Activated naive CD4-positive, alpha-beta T cell treated with anti-CD3 and anti-CD28 coated beads, Interleukin-2, amount 50 U/mL, for 72 hours (primary cell): ENCODE results near the gene SGPP1. TPM values are rescaled to one million over a fixed set of nuclear protein-coding genes. Genes with fewer than 3 reads are reported as not detected.
"Not testable (repeated sequence)": the region's sequence is repeated elsewhere in the genome, so short reads cannot be mapped to it uniquely, and the experiment has no call there.

ENCODE experiments used
- ATAC-seq, 2 donors: fragments of 150-1000 bp; cut with Tn5 transposase; 2 replicates each; pipeline ENCODE4 v1.10.0; 2021; ENCODE audit warnings: mild to moderate bottlenecking in 2 of 2, moderate library complexity in 2 of 2
- DNase-seq, 2 donors: peaks; one replicate each; pipeline ENCODE4 v3.0.0; 2021 to 2022; ENCODE audit warnings: low spot score in 2 of 2
- H3K27ac Mint-ChIP-seq, 2 donors: one replicate each; pipeline ENCODE4 v1.8.0; 2022; ENCODE audit warnings: mild to moderate bottlenecking in 2 of 2, mixed read lengths in 2 of 2
- H3K36me3 Mint-ChIP-seq, 2 donors: one replicate each; pipeline ENCODE4 v1.8.0; 2022; ENCODE audit warnings: mixed read lengths in 2 of 2
- H3K9me3 Mint-ChIP-seq, 2 donors: one replicate each; pipeline ENCODE4 v1.8.0; 2022; ENCODE audit warnings: mixed read lengths in 2 of 2
- total RNA-seq, 2 donors: library from RNA; stranded (reverse); gene quantifications; one replicate each; pipeline ENCODE4 v1.2.3, GENCODE V29; 2022

SGPP1 gene
- total RNA-seq, result 10 to 100 TPM in 1 of 2 donors, 1 to 10 TPM in 1; 8.9 to 11.4 TPM

- H3K27ac Mint-ChIP-seq, result peak within 1 kb of the TSS; percentile 72 to 98
- peak; percentile 92 to 94 for ATAC-seq
- no peaks in the 10 kb centered on the region for H3K9me3 Mint-ChIP-seq
- peaks cover 6 to 8% of the 10 kb centered on the region in 2 donors for H3K36me3 Mint-ChIP-seq
- DNase-seq, result peak; percentile 78 to 85
Measured at GRCh38 chr14:63727736-63728728, at the start of gene SGPP1. TSS of gene SGPP1 (minus strand) at chr14:63728065. CDS start at chr14:63727944, 121 bp downstream.

GRCh38 chr14:63777024-63777423 is 49.2 kb upstream of the SGPP1 start:
- DNase-seq, result no peak
- Mint-ChIP-seq H3K36me3 (no peaks in the 10 kb centered on the region), H3K9me3 (no peaks in the 10 kb centered on the region), H3K27ac (no peak overlapping the region)
- no peak for ATAC-seq

GRCh38 chr14:63773504-63773903 is 45.6 kb upstream of the SGPP1 start:
- no peak for DNase-seq
- H3K9me3 Mint-ChIP-seq, result no peaks in the 10 kb centered on the region
- no peak for ATAC-seq
- H3K36me3 Mint-ChIP-seq, result no peaks in the 10 kb centered on the region
- H3K27ac Mint-ChIP-seq, result peak overlapping the region in 1 of 2 donors; percentile 20

GRCh38 chr14:63770187-63770807 is 42.4 kb upstream of the SGPP1 start:
- H3K27ac Mint-ChIP-seq, result no peak overlapping the region
- no peaks in the 10 kb centered on the region for H3K9me3 Mint-ChIP-seq
- DNase-seq, result peak in 1 of 2 donors; percentile 39
- H3K36me3 Mint-ChIP-seq, result no peaks in the 10 kb centered on the region
- peak; percentile 74 to 87 for ATAC-seq

DNA sequence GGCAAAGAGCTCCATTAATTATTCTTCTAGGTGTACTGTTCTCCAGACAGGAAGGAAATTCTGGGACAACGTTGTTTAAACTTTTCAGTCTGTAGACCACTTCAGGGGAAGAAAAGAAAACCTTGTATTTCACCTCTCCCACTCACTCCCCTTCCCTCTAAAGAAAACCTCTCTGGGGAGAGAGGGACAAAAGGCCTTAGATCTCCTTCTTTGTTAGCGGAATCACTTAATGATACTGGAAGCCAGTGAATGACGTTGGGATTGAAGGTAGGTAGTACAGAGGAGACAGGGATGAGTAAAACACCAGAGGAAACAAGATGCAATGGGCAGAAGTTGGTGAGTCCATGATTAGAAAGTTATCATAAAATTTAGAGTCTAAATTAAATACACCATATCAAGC is 38.7 kb upstream of the SGPP1 start:
- H3K9me3 Mint-ChIP-seq, result no peaks in the 10 kb centered on the region

DNA sequence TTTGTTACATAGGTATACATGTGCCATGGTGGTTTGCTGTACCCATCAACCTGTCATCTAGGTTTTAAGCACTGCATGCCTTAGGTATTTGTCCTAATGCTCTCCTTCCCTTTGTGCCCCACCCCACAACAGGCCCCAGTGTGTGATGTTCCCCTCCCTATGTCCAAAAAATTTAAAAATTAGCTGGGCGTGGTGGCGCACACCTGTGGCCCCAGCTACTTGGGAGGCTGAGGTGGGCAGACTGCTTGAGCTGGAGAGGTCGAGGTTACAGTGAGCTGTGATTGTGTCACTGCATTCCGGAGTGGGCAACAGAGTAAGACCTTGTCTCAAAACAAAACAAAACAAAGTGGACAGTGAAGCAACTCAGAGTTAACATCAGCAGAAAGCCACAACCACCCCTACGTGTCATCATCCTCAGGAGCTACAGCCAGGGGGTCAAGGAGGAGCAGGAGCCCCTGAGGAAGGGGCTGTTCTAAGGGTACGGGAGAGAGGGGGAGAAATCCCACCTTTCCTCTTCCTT is 36.8 kb upstream of the SGPP1 start:
- DNase-seq (no peak), ATAC-seq (no peak)
- no peaks in the 10 kb centered on the region for H3K36me3 Mint-ChIP-seq
- no peaks in the 10 kb centered on the region for H3K9me3 Mint-ChIP-seq
- no peak overlapping the region for H3K27ac Mint-ChIP-seq

More for the DNA sequence above, 38.7 kb upstream of the SGPP1 start:
- Mint-ChIP-seq H3K27ac (no peak overlapping the region), H3K36me3 (no peaks in the 10 kb centered on the region)
- DNase-seq (no peak), ATAC-seq (no peak)

DNA sequence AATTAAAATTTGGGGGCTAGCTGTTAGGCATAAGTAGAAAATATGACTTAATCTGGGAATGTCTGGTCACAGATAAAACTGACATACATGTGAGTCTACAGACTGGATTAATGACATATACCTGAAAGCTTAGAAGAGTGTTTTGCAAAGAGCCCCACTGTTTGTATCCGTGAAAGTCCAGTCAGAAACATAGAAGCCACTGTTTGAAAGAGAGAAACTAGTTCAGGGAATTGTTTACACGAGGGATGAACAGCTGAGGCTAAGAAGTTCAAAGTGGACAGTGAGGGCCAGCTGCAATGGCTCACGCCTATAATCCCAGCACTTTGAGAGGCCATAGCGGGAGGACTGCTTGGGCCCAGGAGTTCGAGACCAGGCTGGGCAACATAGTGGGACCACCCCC is 36.2 kb upstream of the SGPP1 start:
- no peak for DNase-seq
- no peaks in the 10 kb centered on the region for H3K9me3 Mint-ChIP-seq
- no peaks in the 10 kb centered on the region for H3K36me3 Mint-ChIP-seq
- peak overlapping the region in 1 of 2 donors; percentile 50 for H3K27ac Mint-ChIP-seq
- no peak for ATAC-seq

GRCh38 chr14:63761351-63762117 is 33.7 kb upstream of the SGPP1 start:
- DNase-seq, result no peak
- Mint-ChIP-seq H3K9me3 (no peaks in the 10 kb centered on the region), H3K36me3 (no peaks in the 10 kb centered on the region), H3K27ac (peak overlapping the region in 1 of 2 donors; percentile 19)
- ATAC-seq, result no peak

- H3K9me3 Mint-ChIP-seq, result no peaks in the 10 kb centered on the region
Measured at GRCh38 chr14:63760014-63760413, 32.1 kb upstream of the SGPP1 start.

GRCh38 chr14:63759456-63759855 is 31.6 kb upstream of the SGPP1 start:
- H3K9me3 Mint-ChIP-seq, result no peaks in the 10 kb centered on the region
- ATAC-seq, result peak; percentile 52 to 99
- no peak for DNase-seq
- no peaks in the 10 kb centered on the region for H3K36me3 Mint-ChIP-seq
- peak overlapping the region in 1 of 2 donors; percentile 82 for H3K27ac Mint-ChIP-seq

More at GRCh38 chr14:63760014-63760413, 32.1 kb upstream of the SGPP1 start:
- peak overlapping the region in 1 of 2 donors; percentile 82 for H3K27ac Mint-ChIP-seq
- no peaks in the 10 kb centered on the region for H3K36me3 Mint-ChIP-seq
- DNase-seq (no peak), ATAC-seq (peak; percentile 56 to 63)

GRCh38 chr14:63757211-63757610 is 29.3 kb upstream of the SGPP1 start:
- no peak for ATAC-seq
- H3K36me3 Mint-ChIP-seq, result no peaks in the 10 kb centered on the region

GRCh38 chr14:63752449-63753169 is 24.7 kb upstream of the SGPP1 start:
- peak; percentile 18 to 49 for ATAC-seq

More at GRCh38 chr14:63757211-63757610, 29.3 kb upstream of the SGPP1 start:
- Mint-ChIP-seq H3K9me3 (no peaks in the 10 kb centered on the region), H3K27ac (no peak overlapping the region)
- DNase-seq, result no peak

GRCh38 chr14:63751076-63751475 is 23.2 kb upstream of the SGPP1 start:
- not testable (repeated sequence) for H3K27ac Mint-ChIP-seq, ATAC-seq, H3K36me3 Mint-ChIP-seq, H3K9me3 Mint-ChIP-seq, DNase-seq

More at GRCh38 chr14:63752449-63753169, 24.7 kb upstream of the SGPP1 start:
- no peaks in the 10 kb centered on the region for H3K36me3 Mint-ChIP-seq
- no peak for DNase-seq
- H3K9me3 Mint-ChIP-seq, result no peaks in the 10 kb centered on the region
- H3K27ac Mint-ChIP-seq, result no peak overlapping the region

GRCh38 chr14:63747846-63748245 is 20.0 kb upstream of the SGPP1 start:
- no peaks in the 10 kb centered on the region for H3K36me3 Mint-ChIP-seq
- ATAC-seq, result no peak

GRCh38 chr14:63745858-63746425 is 18.1 kb upstream of the SGPP1 start:
- Mint-ChIP-seq H3K9me3 (no peaks in the 10 kb centered on the region), H3K27ac (peak overlapping the region; percentile 52 to 77), H3K36me3 (no peaks in the 10 kb centered on the region)
- ATAC-seq (peak; percentile 63 to 87), DNase-seq (no peak)

More at GRCh38 chr14:63747846-63748245, 20.0 kb upstream of the SGPP1 start:
- H3K27ac Mint-ChIP-seq, result no peak overlapping the region
- no peaks in the 10 kb centered on the region for H3K9me3 Mint-ChIP-seq
- no peak for DNase-seq
